ENCODE measurements around the gene TCFL5.

DNA sequence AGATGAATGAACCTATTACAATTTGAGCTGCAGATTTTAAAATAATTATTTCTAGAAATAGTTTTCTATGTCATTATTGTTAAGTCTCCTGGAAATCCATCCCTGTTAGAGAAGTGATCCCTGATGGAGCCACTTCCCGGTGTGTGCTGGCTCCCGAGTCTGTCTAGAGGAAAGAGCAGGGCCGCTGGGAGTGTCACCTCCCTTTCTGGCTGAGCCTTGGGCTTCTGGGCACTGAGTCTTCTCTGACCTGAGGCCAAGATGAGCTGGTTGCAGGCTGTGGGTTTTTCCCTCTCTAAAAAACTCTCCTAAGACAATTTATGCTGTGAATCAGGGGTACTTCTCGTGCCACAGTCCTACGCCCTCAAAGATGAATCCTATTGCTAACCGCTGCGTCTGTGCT, 28.8 kb upstream of the TCFL5 start:
- TF ChIP-seq, protein P1, sequence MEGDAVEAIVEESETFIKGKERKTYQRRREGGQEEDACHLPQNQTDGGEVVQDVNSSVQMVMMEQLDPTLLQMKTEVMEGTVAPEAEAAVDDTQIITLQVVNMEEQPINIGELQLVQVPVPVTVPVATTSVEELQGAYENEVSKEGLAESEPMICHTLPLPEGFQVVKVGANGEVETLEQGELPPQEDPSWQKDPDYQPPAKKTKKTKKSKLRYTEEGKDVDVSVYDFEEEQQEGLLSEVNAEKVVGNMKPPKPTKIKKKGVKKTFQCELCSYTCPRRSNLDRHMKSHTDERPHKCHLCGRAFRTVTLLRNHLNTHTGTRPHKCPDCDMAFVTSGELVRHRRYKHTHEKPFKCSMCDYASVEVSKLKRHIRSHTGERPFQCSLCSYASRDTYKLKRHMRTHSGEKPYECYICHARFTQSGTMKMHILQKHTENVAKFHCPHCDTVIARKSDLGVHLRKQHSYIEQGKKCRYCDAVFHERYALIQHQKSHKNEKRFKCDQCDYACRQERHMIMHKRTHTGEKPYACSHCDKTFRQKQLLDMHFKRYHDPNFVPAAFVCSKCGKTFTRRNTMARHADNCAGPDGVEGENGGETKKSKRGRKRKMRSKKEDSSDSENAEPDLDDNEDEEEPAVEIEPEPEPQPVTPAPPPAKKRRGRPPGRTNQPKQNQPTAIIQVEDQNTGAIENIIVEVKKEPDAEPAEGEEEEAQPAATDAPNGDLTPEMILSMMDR (IDR thresholded peaks at IDR 0.05; ENCODE audit: insufficient read depth, low read length, poor library complexity, severe bottlenecking) = no peak
- no peak for TF ChIP-seq EZH2phosphoT487 (conservative IDR thresholded peaks at IDR 0.05; ENCODE audit: low read length)

All from SU-DHL-6 (cell line).